T-cell (primary cell): ENCODE results near the gene TMPRSS2. TPM values are rescaled to one million over a fixed set of nuclear protein-coding genes. Genes with fewer than 3 reads are reported as not detected.

Source experiments
- ATAC-seq, 4 experiments: fragments of 200-7000 bp in 3 of 4; fragments of 150-1000 bp in 1 of 4; cut with Tn5 transposase; replicated peaks in 1 of 4; 1 replicate in 3 of 4; 2 replicates in 1 of 4; pipeline ENCODE4 v1.10.0; 2021; ENCODE audit warnings: moderate library complexity in 3 of 4, mild to moderate bottlenecking in 2 of 4, moderate number of reproducible peaks in 1 of 4
- CTCF ChIA-PET, 2 donors: fragments of 300-600 bp; sonication (Branson Sonifier 250); formaldehyde crosslinking; loops; one replicate each; lab custom pipeline; 2022; ENCODE audit warnings: antibody characterized with exemption in 2 of 2; lab: Charles Lee
- POLR2A ChIA-PET, 2 donors: fragments of 300-600 bp; sonication (Branson Sonifier 250); formaldehyde crosslinking; loops; one replicate each; lab custom pipeline; 2022; ENCODE audit warnings: antibody characterized with exemption in 2 of 2; lab: Charles Lee
- DNase-seq, 35 experiments: peaks; one replicate each; pipeline versions ENCODE4 v3.0.0 to v3.0.0-alpha.2; 2013 to 2023
- H3K27ac ChIP-seq: one replicate; pipeline ENCODE4 v1.5.1; 2013; ENCODE audit warnings: low read length
- H3K27me3 ChIP-seq, 2 experiments: replicated peaks in 1 of 2; 1 replicate in 1 of 2; 2 replicates in 1 of 2; pipeline versions ENCODE4 v1.6.1 to v1.7.0; 2013; ENCODE audit warnings: low read length in 1 of 2, mixed read lengths in 1 of 2; ENCODE audit not compliant: control insufficient read depth in 2 of 2, insufficient read depth in 2 of 2; ENCODE audit errors: extremely low read depth in 1 of 2
- H3K36me3 ChIP-seq, 2 donors: 1 replicate in 1 of 2; 2 replicates in 1 of 2; pipeline versions ENCODE4 v1.6.1 to v1.7.0; 2013; ENCODE audit warnings: low read length in 1 of 2; ENCODE audit not compliant: control insufficient read depth in 2 of 2, insufficient read depth in 1 of 2; ENCODE audit errors: extremely low read depth in 1 of 2
- H3K4me1 ChIP-seq, 2 experiments: 1 replicate in 1 of 2; 2 replicates in 1 of 2; pipeline versions ENCODE4 v1.6.1 to v1.7.0; 2013; ENCODE audit warnings: low read length in 2 of 2, mixed read lengths in 1 of 2; ENCODE audit not compliant: insufficient read depth in 2 of 2, control insufficient read depth in 1 of 2; ENCODE audit errors: extremely low read depth in 1 of 2
- H3K4me3 ChIP-seq, 2 donors: 1 replicate in 1 of 2; 2 replicates in 1 of 2; pipeline versions ENCODE4 v1.5.1 to v1.7.0; 2013; ENCODE audit warnings: mild to moderate bottlenecking in 2 of 2, low read length in 1 of 2, moderate library complexity in 1 of 2; ENCODE audit not compliant: control insufficient read depth in 1 of 2; ENCODE audit errors: extremely low read depth in 1 of 2
- H3K9me3 ChIP-seq: 2 replicates; pipeline ENCODE4 v1.7.0; 2013
- H3K27ac Mint-ChIP-seq, 2 donors: one replicate each; pipeline ENCODE4 v1.8.0; 2020 to 2021; ENCODE audit warnings: mild to moderate bottlenecking in 2 of 2, mixed read lengths in 2 of 2
- H3K27me3 Mint-ChIP-seq, 2 donors: one replicate each; pipeline ENCODE4 v1.8.0; 2021 to 2022; ENCODE audit warnings: mixed read lengths in 2 of 2
- H3K36me3 Mint-ChIP-seq: one replicate; pipeline ENCODE4 v1.8.0; 2021; ENCODE audit warnings: mixed read lengths
- H3K4me1 Mint-ChIP-seq, 3 donors: one replicate each; pipeline ENCODE4 v1.8.0; 2020 to 2022; ENCODE audit warnings: mixed read lengths in 3 of 3, mild to moderate bottlenecking in 1 of 3
- H3K4me3 Mint-ChIP-seq, 3 donors: one replicate each; pipeline ENCODE4 v1.8.0; 2020 to 2022; ENCODE audit warnings: mild to moderate bottlenecking in 3 of 3, mixed read lengths in 3 of 3, moderate library complexity in 3 of 3
- H3K9me3 Mint-ChIP-seq, 3 donors: one replicate each; pipeline ENCODE4 v1.8.0; 2020 to 2022; ENCODE audit warnings: mixed read lengths in 3 of 3
- WGBS: methylation state at CpG from one replicate; pipeline ENCODE4 v1.1.5; 2013; ENCODE audit warnings: missing lambda C conversion rate; ENCODE audit not compliant: insufficient coverage; 5-methylcytosine and 5-hydroxymethylcytosine counted together
- total RNA-seq, 35 experiments: library from RNA in 6 of 35; stranded (reverse) in 6 of 35; fragments of 120-200 nt in 1 of 35; gene quantifications; one replicate each; pipeline versions ENCODE4 v1.2.1 to v1.2.4 and lab custom pipeline; 2013 to 2026

TMPRSS2 gene
- total RNA-seq, 5 donors from 2014 or later (not counting 1 experiment from before 2014, with no cell fraction given): 0.35 to 0.73 (median 0.53) TPM; not detected in 2

DNA sequence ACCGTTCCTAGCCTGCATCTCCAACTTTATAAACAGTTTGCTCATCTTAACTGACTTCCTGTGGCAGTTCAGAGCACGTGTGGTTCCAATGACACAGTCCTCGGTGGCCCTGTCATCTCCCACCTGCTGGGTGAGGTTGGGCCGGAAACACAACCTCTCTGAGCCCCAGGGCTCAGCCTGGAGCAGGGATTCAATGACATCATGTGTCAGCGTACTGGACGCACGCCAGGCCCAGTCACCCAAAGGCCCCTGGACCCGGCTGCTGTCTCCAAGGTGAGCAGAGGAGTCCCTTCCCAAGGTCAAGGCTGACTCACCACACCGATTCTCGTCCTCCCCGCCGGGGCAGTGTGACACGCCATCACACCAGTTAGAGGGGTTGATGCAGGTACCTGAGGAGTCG lies 19.9 kb downstream of the TMPRSS2 start:
- Histone ChIP-seq H3K9me3 (no peaks in the 10 kb centered on the region), H3K27ac (no peak overlapping the region), H3K27me3 (peaks cover 0 to 20% of the 10 kb centered on the region in 2 experiments), H3K36me3 (no peaks in the 10 kb centered on the region), H3K4me1 (no peaks in the 10 kb centered on the region), H3K4me3 (no peak overlapping the region)
- no peaks in the 10 kb centered on the region for H3K36me3 Mint-ChIP-seq
- DNase-seq (no peak), ATAC-seq (no peak)
- H3K27ac Mint-ChIP-seq: no peak overlapping the region
- H3K9me3 Mint-ChIP-seq: no peaks in the 10 kb centered on the region
- WGBS: 77% methylated on average over 14 of the region's 14 CpGs
- peaks cover 17 to 28% of the 10 kb centered on the region in 2 donors for H3K27me3 Mint-ChIP-seq
- no peaks in the 10 kb centered on the region for H3K4me1 Mint-ChIP-seq
- CTCF ChIA-PET: no interaction called here
- H3K4me3 Mint-ChIP-seq: no peak overlapping the region
- POLR2A ChIA-PET: no interaction called here

DNA sequence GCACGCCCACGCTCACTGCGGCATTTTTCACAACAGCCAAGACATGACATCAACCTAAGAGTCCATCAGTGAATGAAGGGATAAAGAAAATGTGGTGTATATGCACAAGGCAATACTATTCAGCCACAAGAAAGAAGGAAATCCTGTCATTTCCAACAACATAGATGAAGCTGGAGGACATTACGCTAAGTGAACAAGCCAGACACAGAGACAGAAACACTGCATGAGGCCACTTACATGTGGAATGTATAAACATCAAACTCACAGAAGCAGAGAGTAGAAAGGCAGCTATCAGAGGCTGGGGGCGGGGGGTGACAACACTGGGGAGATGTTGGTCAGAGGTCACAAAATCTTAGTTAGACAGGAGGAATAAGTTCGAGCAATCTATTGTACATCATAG lies 20.9 kb downstream of the TMPRSS2 start:
- Mint-ChIP-seq H3K4me1 (no peaks in the 10 kb centered on the region), H3K9me3 (no peaks in the 10 kb centered on the region), H3K27me3 (peaks cover 21 to 29% of the 10 kb centered on the region in 2 donors), H3K4me3 (no peak overlapping the region), H3K27ac (no peak overlapping the region), H3K36me3 (no peaks in the 10 kb centered on the region)
- DNase-seq (no peak), ATAC-seq (no peak)
- CTCF ChIA-PET: no interaction called here
- H3K27ac ChIP-seq: no peak overlapping the region
- H3K27me3 ChIP-seq: peaks cover 0 to 20% of the 10 kb centered on the region in 2 experiments
- no peak overlapping the region for H3K4me3 ChIP-seq
- POLR2A ChIA-PET: no interaction called here
- H3K4me1 ChIP-seq: no peaks in the 10 kb centered on the region
- H3K36me3 ChIP-seq: no peaks in the 10 kb centered on the region
- no CpG with 5 or more reads among the region's 6 CpGs for WGBS
- H3K9me3 ChIP-seq: no peaks in the 10 kb centered on the region

- Mint-ChIP-seq H3K27ac (no peak overlapping the region), H3K4me1 (no peaks in the 10 kb centered on the region), H3K36me3 (no peaks in the 10 kb centered on the region), H3K4me3 (no peak overlapping the region), H3K27me3 (peaks cover 14 to 19% of the 10 kb centered on the region in 2 donors), H3K9me3 (no peaks in the 10 kb centered on the region)
- Histone ChIP-seq H3K27me3 (peaks cover 0 to 15% of the 10 kb centered on the region in 2 experiments), H3K4me3 (no peak overlapping the region), H3K36me3 (no peaks in the 10 kb centered on the region), H3K4me1 (no peaks in the 10 kb centered on the region), H3K27ac (no peak overlapping the region), H3K9me3 (no peaks in the 10 kb centered on the region)
- ATAC-seq (no peak), DNase-seq (no peak)
- ChIA-PET POLR2A (no interaction called here), CTCF (no interaction called here)
- WGBS: no CpG with 5 or more reads among the region's 4 CpGs
These were observed 24.0 kb downstream of the TMPRSS2 start for GRCh38 chr21:41483973-41484372.

- no peaks in the 10 kb centered on the region for H3K36me3 ChIP-seq
- POLR2A ChIA-PET: no interaction called here
- H3K4me1 Mint-ChIP-seq: no peaks in the 10 kb centered on the region
- DNase-seq (no peak), ATAC-seq (no peak)
- H3K9me3 Mint-ChIP-seq: no peaks in the 10 kb centered on the region
- H3K27ac ChIP-seq: no peak overlapping the region
- no peak overlapping the region for H3K4me3 Mint-ChIP-seq
- CTCF ChIA-PET: no interaction called here
- no peak overlapping the region for H3K27ac Mint-ChIP-seq
- H3K36me3 Mint-ChIP-seq: no peaks in the 10 kb centered on the region
- no peaks in the 10 kb centered on the region for H3K4me1 ChIP-seq
- H3K4me3 ChIP-seq: no peak overlapping the region
- WGBS: 73% methylated on average over 2 of the region's 12 CpGs
- H3K9me3 ChIP-seq: no peaks in the 10 kb centered on the region
- peaks cover 12 to 16% of the 10 kb centered on the region in 2 donors for H3K27me3 Mint-ChIP-seq
- peaks cover 0 to 13% of the 10 kb centered on the region in 2 experiments for H3K27me3 ChIP-seq
These were observed 24.5 kb downstream of the TMPRSS2 start for GRCh38 chr21:41483415-41483814.

GRCh38 chr21:41482980-41483379 lies 25.0 kb downstream of the TMPRSS2 start:
- Mint-ChIP-seq H3K9me3 (no peaks in the 10 kb centered on the region), H3K27ac (no peak overlapping the region), H3K27me3 (peaks cover 12 to 16% of the 10 kb centered on the region in 2 donors), H3K36me3 (no peaks in the 10 kb centered on the region), H3K4me1 (no peaks in the 10 kb centered on the region), H3K4me3 (no peak overlapping the region)
- Histone ChIP-seq H3K27me3 (peaks cover 0 to 13% of the 10 kb centered on the region in 2 experiments), H3K4me1 (no peaks in the 10 kb centered on the region), H3K27ac (no peak overlapping the region), H3K36me3 (no peaks in the 10 kb centered on the region), H3K4me3 (no peak overlapping the region), H3K9me3 (no peaks in the 10 kb centered on the region)
- POLR2A ChIA-PET: no interaction called here
- no peak for DNase-seq
- CTCF ChIA-PET: no interaction called here
- 100% methylated on average over 1 of the region's 6 CpGs for WGBS
- no peak for ATAC-seq

DNA sequence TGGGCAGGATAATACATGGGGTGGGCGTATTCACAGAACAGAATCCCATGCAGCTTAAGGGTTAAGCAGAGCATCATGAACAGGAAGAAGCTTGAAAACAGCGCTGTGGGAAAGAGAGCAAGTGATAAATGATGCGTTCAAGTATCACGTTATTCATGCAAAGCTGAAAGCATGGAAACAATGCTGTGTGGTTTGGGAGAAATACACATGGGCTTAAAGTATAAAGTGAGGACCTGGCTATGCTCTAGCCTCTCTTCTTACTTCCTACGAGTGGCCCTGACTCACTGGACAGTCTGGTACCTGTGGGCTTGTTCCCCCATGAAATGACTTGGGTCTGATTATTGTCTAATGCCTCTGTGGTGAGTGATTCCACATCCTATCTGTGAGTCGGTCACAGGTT lies 25.7 kb downstream of the TMPRSS2 start:
- H3K9me3 Mint-ChIP-seq: no peaks in the 10 kb centered on the region
- no peaks in the 10 kb centered on the region for H3K4me1 ChIP-seq
- no peak overlapping the region for H3K27ac Mint-ChIP-seq
- ChIA-PET POLR2A (no interaction called here), CTCF (no interaction called here)
- 38% methylated on average over 4 of the region's 6 CpGs for WGBS
- no peaks in the 10 kb centered on the region for H3K9me3 ChIP-seq
- DNase-seq (no peak), ATAC-seq (no peak)
- no peak overlapping the region for H3K4me3 ChIP-seq
- H3K36me3 Mint-ChIP-seq: no peaks in the 10 kb centered on the region
- H3K27me3 ChIP-seq: peaks cover 0 to 14% of the 10 kb centered on the region in 2 experiments
- peaks cover 0 to 5% (median 3%) of the 10 kb centered on the region in 3 donors for H3K4me1 Mint-ChIP-seq
- peaks cover 15 to 20% of the 10 kb centered on the region in 2 donors for H3K27me3 Mint-ChIP-seq
- no peak overlapping the region for H3K4me3 Mint-ChIP-seq
- no peak overlapping the region for H3K27ac ChIP-seq
- H3K36me3 ChIP-seq: no peaks in the 10 kb centered on the region

GRCh38 chr21:41481191-41481590 lies 26.8 kb downstream of the TMPRSS2 start:
- Mint-ChIP-seq H3K36me3 (no peaks in the 10 kb centered on the region), H3K27me3 (peaks cover 10 to 14% of the 10 kb centered on the region in 2 donors), H3K4me1 (peaks cover 0 to 6% (median 3%) of the 10 kb centered on the region in 3 donors), H3K27ac (no peak overlapping the region), H3K9me3 (no peaks in the 10 kb centered on the region), H3K4me3 (no peak overlapping the region)
- POLR2A ChIA-PET: no interaction called here
- DNase-seq (no peak), ATAC-seq (no peak)
- Histone ChIP-seq H3K27ac (no peak overlapping the region), H3K27me3 (peaks cover 0 to 17% of the 10 kb centered on the region in 2 experiments), H3K9me3 (no peaks in the 10 kb centered on the region), H3K4me3 (no peak overlapping the region), H3K36me3 (no peaks in the 10 kb centered on the region), H3K4me1 (no peaks in the 10 kb centered on the region)
- CTCF ChIA-PET: no interaction called here
- WGBS: 80% methylated on average over 7 of the region's 8 CpGs
